WTC11 (cell line): ENCODE measurements around the gene TMEM145. TPM values are rescaled to one million over a fixed set of nuclear protein-coding genes. Genes with fewer than 3 reads are reported as not detected.

Experiments used
- ATAC-seq: fragments of 200-7000 bp; cut with Tn5 transposase; 2 replicates; pipeline ENCODE4 v1.10.0; 2021; ENCODE audit warnings: mild to moderate bottlenecking, moderate library complexity
- CTCF ChIA-PET: fragments of 300-600 bp; sonication (Branson Sonifier 250); formaldehyde crosslinking; loops from one replicate; lab custom pipeline; 2021; ENCODE audit warnings: antibody characterized with exemption; lab: Charles Lee
- POLR2A ChIA-PET: fragments of 350-600 bp; sonication (Branson Sonifier 250); formaldehyde crosslinking; loops from one replicate; lab custom pipeline; 2021; ENCODE audit warnings: antibody characterized with exemption; lab: Charles Lee
- DNase-seq: peaks from one replicate; pipeline ENCODE4 v3.0.0; 2021; ENCODE audit warnings: low spot score
- H3K27ac Mint-ChIP-seq: 2 replicates; pipeline ENCODE4 v1.8.0; 2021; ENCODE audit warnings: mixed read lengths
- H3K27me3 Mint-ChIP-seq: 2 replicates; pipeline ENCODE4 v1.8.0; 2021; ENCODE audit warnings: low read depth, mild to moderate bottlenecking, moderate library complexity, mixed read lengths
- H3K36me3 Mint-ChIP-seq: 2 replicates; pipeline ENCODE4 v1.8.0; 2021; ENCODE audit warnings: mixed read lengths
- H3K4me1 Mint-ChIP-seq: 2 replicates; pipeline ENCODE4 v1.8.0; 2022; ENCODE audit warnings: mixed read lengths
- H3K4me3 Mint-ChIP-seq: 2 replicates; pipeline ENCODE4 v1.8.0; 2021; ENCODE audit warnings: mild to moderate bottlenecking, moderate library complexity, mixed read lengths
- H3K9me3 Mint-ChIP-seq: 2 replicates; pipeline ENCODE4 v1.8.0; 2021; ENCODE audit warnings: mixed read lengths
- CBFB ChIP-seq: sonication (generic); formaldehyde crosslinking; IDR thresholded peaks from 2 replicates; pipeline ENCODE4 v1.8.1; 2022; ENCODE audit warnings: mild to moderate bottlenecking, low read depth, missing genetic modification reagents
- CDX4 ChIP-seq: fragments of 250-450 bp; sonication (Bioruptor Pico); IDR thresholded peaks from 2 replicates; pipeline ENCODE4 v1.9.0; 2021; ENCODE audit warnings: moderate library complexity, mild to moderate bottlenecking, inconsistent platforms, borderline replicate concordance
- ELF4 ChIP-seq: sonication (generic); formaldehyde crosslinking; IDR thresholded peaks from 2 replicates; pipeline ENCODE4 v1.8.1; 2022; ENCODE audit warnings: low read depth, mild to moderate bottlenecking, moderate library complexity, missing genetic modification reagents
- FOXJ3 ChIP-seq: sonication (generic); formaldehyde crosslinking; IDR thresholded peaks from 2 replicates; pipeline ENCODE4 v1.9.0; 2021; ENCODE audit warnings: missing genetic modification reagents, mild to moderate bottlenecking, borderline replicate concordance
- FOXP1 ChIP-seq: sonication (generic); formaldehyde crosslinking; IDR thresholded peaks from 2 replicates; pipeline ENCODE4 v1.8.0; 2022; ENCODE audit warnings: missing genetic modification reagents, mild to moderate bottlenecking, moderate library complexity, borderline replicate concordance
- FOXP4 ChIP-seq: sonication (generic); formaldehyde crosslinking; IDR thresholded peaks from 2 replicates; pipeline ENCODE4 v1.8.0; 2022; ENCODE audit warnings: mild to moderate bottlenecking, missing genetic modification reagents
- GTF2I ChIP-seq: fragments of 250-450 bp; sonication (Bioruptor Pico); conservative IDR thresholded peaks from 2 replicates; pipeline ENCODE4 v1.4.0; 2021; ENCODE audit warnings: mild to moderate bottlenecking
- NR3C1 ChIP-seq: sonication (generic); formaldehyde crosslinking; conservative IDR thresholded peaks from 2 replicates; pipeline ENCODE4 v1.8.1; 2023; ENCODE audit warnings: low read depth, mild to moderate bottlenecking, missing genetic modification reagents
- OVOL2 ChIP-seq: fragments of 250-450 bp; sonication (Bioruptor Pico); IDR thresholded peaks from 2 replicates; pipeline ENCODE4 v1.9.0; 2021; ENCODE audit warnings: mild to moderate bottlenecking, borderline replicate concordance
- RELA ChIP-seq: sonication (generic); formaldehyde crosslinking; IDR thresholded peaks from 2 replicates; pipeline ENCODE4 v1.8.1; 2022; ENCODE audit warnings: missing genetic modification reagents, mild to moderate bottlenecking, borderline replicate concordance
- SMAD3 ChIP-seq: sonication (generic); formaldehyde crosslinking; IDR thresholded peaks from 2 replicates; pipeline ENCODE4 v1.8.0; 2022; ENCODE audit warnings: missing genetic modification reagents, mild to moderate bottlenecking, borderline replicate concordance
- SMAD4 ChIP-seq: sonication (generic); formaldehyde crosslinking; IDR thresholded peaks from 2 replicates; pipeline ENCODE4 v1.8.0; 2022; ENCODE audit warnings: mild to moderate bottlenecking, missing genetic modification reagents
- SOX15 ChIP-seq: fragments of 250-450 bp; sonication (Bioruptor Pico); IDR thresholded peaks from 2 replicates; pipeline ENCODE4 v1.9.0; 2021; ENCODE audit warnings: mild to moderate bottlenecking
- STAT6 ChIP-seq: sonication (generic); formaldehyde crosslinking; conservative IDR thresholded peaks from 2 replicates; pipeline ENCODE4 v1.8.1; 2023; ENCODE audit warnings: mild to moderate bottlenecking, low read depth, missing genetic modification reagents, moderate library complexity
- TP53 ChIP-seq: sonication (generic); formaldehyde crosslinking; IDR thresholded peaks from 2 replicates; pipeline ENCODE4 v1.8.1; 2023; ENCODE audit warnings: mild to moderate bottlenecking, missing genetic modification reagents
- ZMAT4 ChIP-seq: fragments of 250-450 bp; sonication (Bioruptor Pico); IDR thresholded peaks from 2 replicates; pipeline ENCODE4 v1.9.0; 2021; ENCODE audit warnings: mild to moderate bottlenecking
- ZNF138 ChIP-seq: sonication (generic); formaldehyde crosslinking; conservative IDR thresholded peaks from 2 replicates; pipeline ENCODE4 v1.8.1; 2022; ENCODE audit warnings: mild to moderate bottlenecking, moderate library complexity, missing genetic modification reagents
- ZNF219 ChIP-seq: sonication (generic); formaldehyde crosslinking; IDR thresholded peaks from 2 replicates; pipeline ENCODE4 v1.8.0; 2023; ENCODE audit warnings: missing genetic modification reagents, mild to moderate bottlenecking, borderline replicate concordance
- ZNF281 ChIP-seq: sonication (generic); formaldehyde crosslinking; IDR thresholded peaks from 2 replicates; pipeline ENCODE4 v1.8.0; 2023; ENCODE audit warnings: mild to moderate bottlenecking, missing genetic modification reagents
- ZNF532 ChIP-seq: fragments of 250-450 bp; sonication (Bioruptor Pico); IDR thresholded peaks from 2 replicates; pipeline ENCODE4 v1.9.0; 2021; ENCODE audit warnings: mild to moderate bottlenecking, borderline replicate concordance
- total RNA-seq: library from RNA; stranded (reverse); gene quantifications from 3 replicates; pipeline ENCODE4 v1.2.3, GENCODE V29; 2021
- TF ChIP-seq, protein P1 (sequence below): sonication (generic); formaldehyde crosslinking; IDR thresholded peaks from 2 replicates; pipeline ENCODE4 v1.8.1; 2022; ENCODE audit warnings: mild to moderate bottlenecking, missing genetic modification reagents, moderate library complexity, borderline replicate concordance

TMEM145 gene
- total RNA-seq, 1 experiment from 2014 or later: 6.9 TPM

DNA sequence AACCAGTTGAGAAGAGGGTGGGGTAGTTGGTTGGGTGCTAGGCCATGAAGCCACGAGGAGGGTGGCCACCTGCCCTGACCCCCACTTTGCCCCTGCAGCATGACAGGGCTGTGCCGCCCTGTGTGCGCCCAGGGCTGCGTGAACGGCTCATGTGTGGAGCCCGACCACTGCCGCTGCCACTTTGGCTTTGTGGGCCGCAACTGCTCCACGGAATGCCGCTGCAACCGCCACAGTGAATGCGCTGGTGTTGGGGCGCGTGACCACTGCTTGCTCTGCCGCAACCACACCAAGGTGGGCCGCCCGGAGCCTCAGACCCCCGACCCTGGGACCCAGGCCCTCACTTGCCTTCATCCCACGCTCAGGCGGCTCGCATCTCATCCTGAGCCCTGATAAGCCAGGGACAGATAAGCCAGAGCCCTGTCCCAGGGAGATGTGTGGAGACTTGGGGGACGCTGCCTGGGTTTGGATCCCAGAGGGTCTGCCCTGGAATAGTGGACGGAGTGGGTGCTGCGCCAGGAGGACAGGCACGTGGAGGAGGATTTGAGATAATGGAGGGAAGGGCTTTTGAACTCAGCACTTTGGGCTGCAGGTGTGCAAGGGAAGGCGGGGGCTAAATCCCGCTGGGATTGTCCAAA lies 56.4 kb downstream of the TMEM145 start:
- peaks cover 23% of the 10 kb centered on the region for H3K36me3 Mint-ChIP-seq
- H3K4me1 Mint-ChIP-seq: peaks cover 57% of the 10 kb centered on the region
- ATAC-seq (peak; percentile 7), DNase-seq (no peak)
- POLR2A ChIA-PET: interaction anchor here (0.8 to 1.5 kb wide), 2 partner anchors 66 to 261 kb away, joined by 3 to 7 read pairs; no protein-coding TSS in a partner anchor
- no peak overlapping the region; the same call in 1 of the 2 replicates for H3K4me3 Mint-ChIP-seq
- H3K27ac Mint-ChIP-seq: no peak overlapping the region
- CTCF ChIA-PET: interaction anchor here (0.7 to 2.2 kb wide), 12 partner anchors 9 to 71 kb away, joined by 3 to 23 read pairs (median 9); no protein-coding TSS in a partner anchor
- H3K27me3 Mint-ChIP-seq: no peaks in the 10 kb centered on the region
- H3K9me3 Mint-ChIP-seq: peaks cover 5% of the 10 kb centered on the region; the same call in 1 of the 2 replicates
- TF ChIP-seq STAT6 (CRISPR knock-in tag) (0 out of 2 replicates have a peak, but pooled peaks have one; percentile 81), SMAD4 (CRISPR knock-in tag) (no peak), RELA (CRISPR knock-in tag) (peak; percentile 34; the same call in 1 of the 2 replicates), ZNF138 (CRISPR knock-in tag) (peak; percentile 80; the same call in 1 of the 2 replicates), GTF2I (CRISPR knock-in tag) (no peak), TP53 (CRISPR knock-in tag) (peak; percentile 42; the same call in 1 of the 2 replicates), FOXP4 (0 out of 2 replicates have a peak, but pooled peaks have one; percentile 42), ZNF532 (0 out of 2 replicates have a peak, but pooled peaks have one; percentile 17), OVOL2 (no peak), ZNF281 (CRISPR knock-in tag) (no peak), ZNF219 (no peak), ELF4 (CRISPR knock-in tag) (no peak), FOXP1 (CRISPR knock-in tag) (no peak), CBFB (no peak), NR3C1 (CRISPR knock-in tag) (0 out of 2 replicates have a peak, but pooled peaks have one; percentile 83), SOX15 (no peak), CDX4 (CRISPR knock-in tag) (no peak), FOXJ3 (CRISPR knock-in tag) (no peak), SMAD3 (CRISPR knock-in tag) (no peak), ZMAT4 (CRISPR knock-in tag) (no peak)
- TF ChIP-seq, protein P1, sequence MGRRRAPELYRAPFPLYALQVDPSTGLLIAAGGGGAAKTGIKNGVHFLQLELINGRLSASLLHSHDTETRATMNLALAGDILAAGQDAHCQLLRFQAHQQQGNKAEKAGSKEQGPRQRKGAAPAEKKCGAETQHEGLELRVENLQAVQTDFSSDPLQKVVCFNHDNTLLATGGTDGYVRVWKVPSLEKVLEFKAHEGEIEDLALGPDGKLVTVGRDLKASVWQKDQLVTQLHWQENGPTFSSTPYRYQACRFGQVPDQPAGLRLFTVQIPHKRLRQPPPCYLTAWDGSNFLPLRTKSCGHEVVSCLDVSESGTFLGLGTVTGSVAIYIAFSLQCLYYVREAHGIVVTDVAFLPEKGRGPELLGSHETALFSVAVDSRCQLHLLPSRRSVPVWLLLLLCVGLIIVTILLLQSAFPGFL (CRISPR knock-in tag): no peak
